WERI-Rb-1 (cell line): ENCODE data around the gene MMP12.

Source experiments
- DNase-seq: peaks from one replicate; pipeline ENCODE4 v3.0.0-alpha.2; 2020
- H3K27ac ChIP-seq: fragments of 250-450 bp; sonication (Bioruptor Pico); 2 replicates; pipeline ENCODE4 v1.5.1; 2020; ENCODE audit warnings: mild to moderate bottlenecking, moderate library complexity
- H3K27me3 ChIP-seq: fragments of 250-450 bp; sonication (Bioruptor Pico); 2 replicates; pipeline ENCODE4 v1.5.1; 2021; ENCODE audit warnings: mild to moderate bottlenecking, low read depth, moderate library complexity; ENCODE audit not compliant: insufficient read depth, severe bottlenecking
- H3K36me3 ChIP-seq: fragments of 250-450 bp; sonication (Bioruptor Pico); 2 replicates; pipeline ENCODE4 v1.5.1; 2020; ENCODE audit warnings: mild to moderate bottlenecking, moderate library complexity
- H3K4me3 ChIP-seq: 2 replicates; pipeline ENCODE4 v1.5.1; 2011; ENCODE audit warnings: low read depth, mild to moderate bottlenecking, control low read depth, low read length
- H3K9me3 ChIP-seq: fragments of 250-450 bp; sonication (Bioruptor Pico); 2 replicates; pipeline ENCODE4 v1.5.1; 2021; ENCODE audit warnings: mild to moderate bottlenecking, moderate library complexity; ENCODE audit not compliant: severe bottlenecking
- TF ChIP-seq, protein P1 (sequence below): IDR thresholded peaks from 2 replicates; pipeline ENCODE4 v1.5.1; 2011; ENCODE audit warnings: low read depth, mild to moderate bottlenecking, control low read depth, inconsistent platforms, low read length

Gene MMP12

DNA sequence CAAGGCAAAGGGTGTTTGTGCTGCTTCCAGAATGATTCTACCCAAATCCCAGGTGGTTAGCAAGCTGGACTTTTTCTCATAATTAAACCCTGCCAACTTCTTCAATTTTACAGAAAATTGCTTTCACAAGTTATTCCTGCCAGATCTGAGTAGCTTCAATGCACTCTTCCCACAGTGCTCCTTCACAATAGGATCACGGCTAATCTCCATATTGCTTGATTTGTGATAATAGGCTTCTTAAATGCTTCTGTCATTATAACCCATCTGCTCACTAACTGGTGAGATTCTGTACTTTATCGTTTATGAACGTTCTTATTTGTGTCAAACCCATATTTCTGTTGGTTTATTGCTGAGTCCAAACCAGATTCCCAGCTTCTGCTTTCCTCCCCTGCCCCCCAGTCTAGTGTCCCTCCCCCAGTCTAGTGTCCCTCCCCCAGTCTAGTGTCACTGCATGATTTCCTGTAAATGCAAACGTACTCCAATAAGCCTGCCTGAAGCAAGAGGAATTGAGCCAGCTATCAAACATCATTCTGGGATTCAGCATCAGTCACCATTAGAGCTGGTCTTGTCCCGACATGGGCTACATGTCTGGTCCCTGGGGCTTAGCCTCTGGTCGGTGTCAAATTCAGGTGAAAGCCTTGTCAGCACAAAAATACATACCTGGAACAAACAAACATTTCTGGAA lies 45.3 kb downstream of the MMP12 start:
- no peak overlapping the region for H3K4me3 ChIP-seq
- H3K27me3 ChIP-seq, result no peaks in the 10 kb centered on the region
- H3K36me3 ChIP-seq, result no peaks in the 10 kb centered on the region

GRCh38 chr11:102824556-102824955 lies 50.2 kb downstream of the MMP12 start:
- Histone ChIP-seq H3K9me3 (peaks cover 2% of the 10 kb centered on the region), H3K27ac (no peak overlapping the region)
- DNase-seq, result no peak

More for the DNA sequence above, 45.3 kb downstream of the MMP12 start:
- DNase-seq, result no peak
- TF ChIP-seq, protein P1, sequence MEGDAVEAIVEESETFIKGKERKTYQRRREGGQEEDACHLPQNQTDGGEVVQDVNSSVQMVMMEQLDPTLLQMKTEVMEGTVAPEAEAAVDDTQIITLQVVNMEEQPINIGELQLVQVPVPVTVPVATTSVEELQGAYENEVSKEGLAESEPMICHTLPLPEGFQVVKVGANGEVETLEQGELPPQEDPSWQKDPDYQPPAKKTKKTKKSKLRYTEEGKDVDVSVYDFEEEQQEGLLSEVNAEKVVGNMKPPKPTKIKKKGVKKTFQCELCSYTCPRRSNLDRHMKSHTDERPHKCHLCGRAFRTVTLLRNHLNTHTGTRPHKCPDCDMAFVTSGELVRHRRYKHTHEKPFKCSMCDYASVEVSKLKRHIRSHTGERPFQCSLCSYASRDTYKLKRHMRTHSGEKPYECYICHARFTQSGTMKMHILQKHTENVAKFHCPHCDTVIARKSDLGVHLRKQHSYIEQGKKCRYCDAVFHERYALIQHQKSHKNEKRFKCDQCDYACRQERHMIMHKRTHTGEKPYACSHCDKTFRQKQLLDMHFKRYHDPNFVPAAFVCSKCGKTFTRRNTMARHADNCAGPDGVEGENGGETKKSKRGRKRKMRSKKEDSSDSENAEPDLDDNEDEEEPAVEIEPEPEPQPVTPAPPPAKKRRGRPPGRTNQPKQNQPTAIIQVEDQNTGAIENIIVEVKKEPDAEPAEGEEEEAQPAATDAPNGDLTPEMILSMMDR, result no peak
- Histone ChIP-seq H3K9me3 (peaks cover 2% of the 10 kb centered on the region), H3K27ac (peak overlapping the region; percentile 7; the same call in 1 of the 2 replicates)

GRCh38 chr11:102819491-102819890 lies 55.3 kb downstream of the MMP12 start:
- no peak overlapping the region for H3K4me3 ChIP-seq
- no peak for DNase-seq
- TF ChIP-seq, protein P1, result no peak

More at GRCh38 chr11:102824556-102824955, 50.2 kb downstream of the MMP12 start:
- TF ChIP-seq, protein P1, result no peak
- Histone ChIP-seq H3K36me3 (no peaks in the 10 kb centered on the region), H3K4me3 (no peak overlapping the region), H3K27me3 (no peaks in the 10 kb centered on the region)

DNA sequence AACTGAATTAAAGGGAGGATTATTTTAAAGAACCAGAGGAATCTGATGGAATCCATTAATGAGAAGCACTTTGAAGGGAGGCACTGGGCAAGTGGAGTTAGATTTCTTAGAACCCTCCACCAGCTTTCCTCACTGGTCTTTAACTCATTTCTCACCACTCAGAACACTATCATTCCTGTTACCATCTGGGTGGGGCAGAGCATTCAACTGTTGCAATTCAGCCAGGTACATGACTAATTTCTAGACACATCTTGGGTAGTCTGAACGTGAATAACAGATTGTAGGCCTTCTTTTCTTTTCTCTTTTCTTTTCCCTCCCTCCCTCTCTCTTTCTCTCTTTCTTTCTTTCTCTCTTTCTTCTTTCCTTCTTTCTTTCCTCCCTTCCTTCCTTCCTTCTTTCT lies 61.3 kb downstream of the MMP12 start:
- Histone ChIP-seq H3K27ac (no peak overlapping the region), H3K27me3 (no peaks in the 10 kb centered on the region), H3K4me3 (no peak overlapping the region), H3K36me3 (no peaks in the 10 kb centered on the region), H3K9me3 (no peaks in the 10 kb centered on the region)
- TF ChIP-seq, protein P1, result no peak
- no peak for DNase-seq

More at GRCh38 chr11:102819491-102819890, 55.3 kb downstream of the MMP12 start:
- H3K27ac ChIP-seq, result no peak overlapping the region
- H3K9me3 ChIP-seq, result no peaks in the 10 kb centered on the region
- H3K36me3 ChIP-seq, result no peaks in the 10 kb centered on the region
- H3K27me3 ChIP-seq, result no peaks in the 10 kb centered on the region
